GM21390 (cell line): ENCODE results near the gene UBASH3B.
"Not testable (repeated sequence)": the region's sequence is repeated elsewhere in the genome, so short reads cannot be mapped to it uniquely, and the experiment has no call there.

Source experiments
- ATAC-seq: cut with Tn5 transposase; IDR thresholded peaks from one replicate; pipeline ENCODE4 v1.9.1; 2021; ENCODE audit not compliant: unreplicated experiment

Gene UBASH3B

DNA sequence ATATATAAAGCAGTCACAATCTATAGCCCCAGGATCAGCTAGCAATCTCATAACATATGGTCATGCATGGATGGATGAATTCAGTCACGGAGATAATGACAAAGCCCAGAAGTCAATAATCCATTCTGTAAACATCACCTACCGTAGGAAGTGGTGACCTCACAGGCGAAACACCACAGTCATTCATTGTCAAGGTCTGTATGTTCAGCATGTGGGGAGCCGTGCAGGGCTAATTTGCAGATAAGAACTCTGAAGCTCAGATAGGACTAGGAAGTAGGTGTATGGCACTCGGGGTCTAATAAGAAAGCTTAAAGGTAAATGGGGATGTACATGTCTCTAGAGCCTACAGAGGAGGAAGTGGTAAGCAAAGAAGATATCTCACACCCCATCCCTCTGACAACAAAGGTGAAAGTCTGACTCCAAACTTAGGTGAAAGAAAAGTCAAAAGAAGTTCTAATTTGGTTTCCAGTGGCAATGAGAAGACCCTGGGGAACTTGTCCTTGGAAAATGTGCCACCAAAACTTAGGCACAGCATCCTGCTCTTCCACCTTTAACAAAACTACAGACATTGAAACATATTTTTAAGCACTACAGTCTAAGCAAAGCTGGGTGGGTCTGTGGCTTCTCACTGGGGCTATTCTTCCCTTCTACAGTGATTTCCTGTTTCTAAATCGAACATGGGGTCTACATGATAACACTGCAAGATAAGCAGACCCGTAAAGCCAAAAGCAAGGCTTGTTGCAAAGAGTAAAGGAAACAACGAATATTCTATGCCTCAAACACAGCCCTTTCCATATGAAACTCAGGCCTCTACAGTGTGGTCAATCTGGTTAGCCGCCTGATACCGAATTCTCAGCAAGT is 188.0 kb downstream of the UBASH3B start:
- peak; percentile 65 for ATAC-seq

DNA sequence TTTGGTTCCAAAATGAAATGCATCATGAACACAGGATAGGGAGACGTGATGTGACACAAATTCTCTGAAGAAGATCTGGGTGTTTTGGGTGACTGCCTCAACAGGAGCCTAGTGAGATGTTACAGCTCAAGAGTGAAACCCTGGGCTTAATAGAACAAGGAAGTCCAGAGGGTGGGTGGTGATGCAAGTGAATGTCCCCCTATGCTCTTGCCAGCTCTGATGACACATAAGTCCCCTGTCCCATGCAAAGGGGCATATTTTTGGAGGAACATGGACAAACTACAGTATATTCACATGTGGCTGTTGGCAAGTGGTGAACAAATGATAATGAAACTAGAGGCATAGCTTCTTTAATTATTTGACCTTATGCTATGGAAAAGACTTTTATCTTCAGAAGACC is 191.9 kb downstream of the UBASH3B start:
- no peak for ATAC-seq

DNA sequence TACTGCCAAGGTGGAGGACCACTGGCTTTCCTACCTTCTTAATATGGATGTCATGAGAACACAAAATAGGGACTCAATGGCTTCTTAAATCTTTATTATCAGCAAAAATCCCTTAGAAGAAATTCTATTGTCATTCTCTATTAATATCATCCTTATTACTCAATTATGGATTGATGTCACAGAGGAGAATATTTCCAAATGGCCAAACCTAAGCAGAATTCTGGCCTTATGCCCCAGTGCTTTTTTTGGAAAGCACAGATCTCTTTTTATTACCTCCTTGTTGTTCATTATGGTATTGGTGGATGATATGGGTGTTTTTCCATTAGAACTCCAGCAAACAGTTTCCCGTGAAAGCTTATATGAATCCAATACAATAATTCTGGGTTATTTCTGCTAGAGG is 192.7 kb downstream of the UBASH3B start:
- ATAC-seq = no peak

DNA sequence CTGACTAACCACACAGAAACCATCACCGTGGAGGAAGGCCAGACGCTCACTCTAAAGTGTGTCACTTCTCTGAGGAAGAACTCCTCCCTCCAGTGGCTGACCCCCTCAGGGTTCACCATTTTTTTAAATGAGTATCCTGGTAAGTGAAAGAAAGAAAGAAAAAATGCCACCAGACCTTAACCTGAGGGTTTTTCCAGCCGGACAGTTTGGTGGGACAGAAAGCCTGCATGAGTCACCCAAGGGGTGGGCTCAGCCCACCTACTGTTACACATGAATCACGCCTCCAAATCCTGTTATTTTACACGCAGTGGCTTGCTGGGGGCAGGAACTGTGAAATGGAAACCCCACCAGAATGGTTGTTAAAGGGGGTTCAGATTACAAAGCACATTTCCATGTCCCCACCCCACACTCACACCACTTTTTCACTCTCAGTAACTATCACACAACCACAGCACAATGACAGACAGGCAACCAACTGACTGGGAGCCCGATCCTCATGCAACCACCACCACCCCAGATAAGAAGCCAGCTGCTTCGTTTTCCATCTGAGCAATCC is 194.6 kb downstream of the UBASH3B start:
- no peak for ATAC-seq

DNA sequence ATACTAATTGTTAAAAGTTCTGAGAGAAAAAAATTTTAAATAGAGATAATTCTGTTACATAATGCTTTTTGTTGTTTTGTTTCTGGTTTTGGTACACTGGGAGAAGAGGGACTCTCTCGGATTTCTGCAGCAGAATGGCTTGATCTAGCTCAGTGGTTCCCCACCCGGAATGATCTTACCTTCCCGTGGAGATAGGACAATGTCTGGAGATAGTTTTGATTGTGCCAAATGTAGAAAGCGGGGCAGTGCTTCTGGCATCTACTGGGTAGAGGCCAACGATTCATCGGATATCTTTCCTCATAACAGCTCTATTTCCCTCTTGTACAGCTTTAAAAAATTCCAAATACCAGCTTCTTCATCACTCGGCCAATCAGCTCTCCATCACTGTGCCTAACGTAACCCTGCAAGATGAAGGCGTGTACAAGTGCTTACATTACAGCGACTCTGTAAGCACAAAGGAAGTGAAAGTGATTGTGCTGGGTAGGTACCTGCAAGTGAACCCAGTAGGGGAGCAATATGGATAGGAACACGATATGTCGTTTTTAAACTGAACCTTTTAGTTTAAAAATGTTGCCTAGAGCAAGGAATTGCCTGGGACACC is 195.9 kb downstream of the UBASH3B start:
- peak; percentile 67 for ATAC-seq

DNA sequence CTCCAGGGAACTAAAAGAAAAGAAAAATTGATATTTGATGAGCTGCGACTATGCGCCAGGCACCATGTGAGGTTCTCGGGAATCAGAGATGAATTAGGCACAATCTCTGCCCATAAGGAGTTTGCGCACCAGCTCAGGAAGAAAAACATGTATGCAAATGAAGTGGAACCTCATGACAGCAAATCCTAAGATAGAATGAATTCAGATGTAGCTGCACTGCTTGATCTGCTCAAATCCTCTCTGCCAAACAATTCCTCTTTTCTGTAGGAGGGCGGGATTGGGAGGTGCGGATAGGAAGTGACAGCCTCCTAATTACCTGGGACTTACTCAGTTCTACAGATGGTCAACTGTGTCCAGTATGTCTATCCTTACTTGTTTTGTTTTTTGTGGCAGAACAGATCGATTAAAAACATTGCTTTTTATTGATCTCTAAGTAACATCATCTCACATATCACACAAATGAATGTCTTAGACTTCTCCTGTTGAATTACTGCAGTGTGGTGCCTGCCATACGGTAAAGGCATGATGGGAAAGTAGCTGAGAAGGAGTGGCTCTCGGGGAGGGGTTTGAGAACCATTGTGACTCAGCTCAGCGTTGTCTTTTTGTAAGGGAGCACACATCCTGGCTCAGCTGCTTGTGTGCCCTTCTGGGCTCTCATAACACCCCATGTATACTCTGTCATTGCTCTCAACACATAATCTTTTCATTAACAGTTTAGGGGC is 196.7 kb downstream of the UBASH3B start:
- ATAC-seq = no peak

DNA sequence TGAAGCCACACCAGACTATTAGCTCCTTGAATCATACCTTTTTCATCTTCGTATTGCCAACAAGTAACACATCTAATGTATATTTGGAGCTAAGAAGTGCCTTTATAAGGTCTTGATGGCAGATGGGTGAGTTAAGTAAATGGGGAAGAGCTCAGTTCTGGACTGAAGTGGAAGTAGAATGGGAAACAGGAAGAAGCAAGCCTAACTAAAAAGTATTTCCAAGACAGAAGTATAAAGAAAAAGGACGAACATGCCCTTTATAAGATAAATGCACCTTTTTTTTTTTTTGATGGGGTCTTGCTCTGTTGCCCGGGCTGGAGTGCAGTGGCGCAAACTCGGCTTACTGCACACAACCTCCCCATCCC is 197.3 kb downstream of the UBASH3B start:
- no peak for ATAC-seq

DNA sequence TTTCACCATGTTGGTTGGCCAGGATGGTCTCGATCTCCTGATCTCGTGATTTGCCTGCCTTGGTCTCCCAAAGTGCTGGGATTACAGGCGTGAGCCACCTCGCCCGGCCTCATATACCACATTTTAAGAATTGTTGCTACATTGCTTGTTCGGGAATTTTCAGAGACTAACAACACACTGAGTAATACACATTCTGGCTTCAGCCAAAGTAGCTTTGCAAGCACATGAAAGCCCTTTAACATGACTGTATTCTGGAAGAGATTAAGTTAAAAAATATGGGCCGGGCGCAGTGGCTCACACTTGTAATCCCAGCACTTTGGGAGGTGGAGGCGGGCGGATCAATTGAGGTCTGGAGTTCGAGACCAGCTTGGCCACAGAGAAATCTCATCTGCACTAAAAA is 197.7 kb downstream of the UBASH3B start:
- no peak for ATAC-seq

DNA sequence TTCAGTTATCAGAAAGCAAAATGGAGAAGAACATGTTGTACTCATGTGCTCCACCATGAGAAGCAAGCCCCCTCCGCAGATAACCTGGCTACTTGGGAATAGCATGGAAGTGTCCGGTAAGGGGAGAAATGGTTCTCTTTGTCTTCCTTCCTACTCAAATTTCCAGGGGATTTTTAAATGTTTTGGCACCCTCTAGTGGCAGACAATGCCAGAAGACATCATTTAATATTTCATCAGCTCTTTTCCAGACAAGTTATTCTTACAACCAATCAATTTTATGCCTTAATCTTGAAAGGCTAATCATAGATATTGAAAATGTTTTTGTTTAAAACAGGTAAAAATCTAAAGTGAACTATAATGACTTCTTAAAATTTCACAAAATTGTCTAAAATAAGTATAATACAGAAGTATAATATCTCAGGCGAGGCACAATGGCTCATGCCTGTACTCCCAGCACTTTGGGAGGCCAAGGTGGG is 198.5 kb downstream of the UBASH3B start:
- ATAC-seq = no peak

DNA sequence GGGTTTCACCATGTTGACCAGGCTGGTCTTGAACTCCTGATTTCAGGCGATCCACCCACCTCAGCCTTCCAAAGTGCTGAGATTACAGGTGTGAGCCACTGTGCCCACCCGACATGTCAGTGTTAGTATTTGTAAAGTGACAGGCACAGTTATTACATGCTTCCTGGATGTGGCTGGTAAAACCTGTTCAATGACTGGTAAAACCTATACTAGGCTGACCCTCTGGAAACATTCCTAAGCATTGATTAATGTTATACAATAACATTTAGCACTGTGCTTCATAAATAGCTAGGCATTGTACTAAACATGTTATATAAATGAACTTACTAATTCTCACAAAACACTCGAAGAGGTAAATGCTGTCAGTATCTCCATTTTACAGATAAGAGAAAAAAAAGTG is 206.1 kb downstream of the UBASH3B start:
- ATAC-seq = no peak

DNA sequence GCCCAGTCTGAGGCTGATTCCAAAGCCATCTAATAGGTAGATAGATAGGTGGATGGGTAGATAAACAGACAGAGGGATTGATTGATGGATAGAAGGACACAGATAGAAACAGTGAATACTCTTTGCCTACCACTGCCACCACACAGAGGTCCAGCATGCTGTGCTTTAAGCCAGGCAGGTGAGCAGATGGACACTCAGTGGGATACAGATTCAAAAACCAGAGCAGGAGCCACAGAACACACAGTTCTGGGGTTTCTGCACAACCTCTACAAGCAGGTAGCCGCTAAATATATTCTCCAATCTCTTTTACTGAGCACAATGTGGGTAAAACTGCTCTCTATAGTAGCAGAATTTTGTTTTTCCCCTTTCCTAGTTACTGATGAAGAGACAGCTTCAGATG is 206.6 kb downstream of the UBASH3B start:
- ATAC-seq = no peak

DNA sequence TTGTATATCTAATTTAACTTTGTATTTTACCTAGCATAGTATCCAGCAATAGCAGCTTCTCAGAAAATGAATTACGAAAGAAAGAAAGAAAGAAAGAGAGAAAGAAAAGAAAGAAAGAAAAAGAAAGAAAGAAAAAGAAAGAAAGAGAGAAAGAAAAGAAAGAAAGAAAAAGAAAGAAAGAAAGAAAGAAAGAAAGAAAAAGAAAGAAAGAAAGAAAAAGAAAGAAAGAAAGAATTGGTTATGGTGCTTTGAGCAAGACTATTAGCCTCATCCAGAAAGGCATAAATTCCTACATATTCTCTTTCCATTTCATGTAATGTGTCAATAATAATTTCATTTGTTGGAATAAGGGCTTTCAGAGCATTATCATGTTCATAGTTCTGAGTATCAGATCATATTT is 207.6 kb downstream of the UBASH3B start:
- not testable (repeated sequence) for ATAC-seq

DNA sequence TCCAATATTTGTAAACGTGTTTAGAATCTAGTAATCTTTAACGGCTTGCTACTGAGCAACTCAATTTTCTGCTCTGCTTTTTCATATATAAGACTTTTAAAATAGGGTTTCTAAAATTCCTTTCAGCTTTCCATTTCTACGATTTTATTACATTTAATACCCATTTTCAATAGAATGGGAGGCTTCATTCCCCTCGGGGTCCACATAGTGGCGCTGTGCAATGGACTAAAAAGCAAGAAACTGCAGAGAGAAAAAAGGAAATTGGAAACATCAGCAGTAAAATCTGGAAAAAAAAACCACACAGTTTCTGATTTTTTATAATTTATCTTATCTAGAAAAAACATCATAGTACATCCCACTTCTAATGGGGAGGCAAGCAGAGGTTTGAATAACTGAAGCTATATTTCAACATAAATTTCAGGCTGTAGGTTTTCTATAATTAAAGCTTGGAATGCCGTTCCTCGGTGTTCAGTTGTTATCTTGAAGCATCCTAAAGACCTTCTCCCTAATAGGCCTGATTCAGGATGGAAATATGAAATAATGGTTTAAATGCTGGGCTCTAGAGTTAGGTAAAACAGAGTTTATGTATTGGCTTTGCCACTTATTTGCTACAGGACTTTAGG is 208.3 kb downstream of the UBASH3B start:
- ATAC-seq = no peak
